Activated CD4-positive, alpha-beta T cell treated with anti-CD3 and anti-CD28 coated beads for 24 hours (primary cell): ENCODE measurements around the gene GPR156.
"Not testable (repeated sequence)": the region's sequence is repeated elsewhere in the genome, so short reads cannot be mapped to it uniquely, and the experiment has no call there.

Source experiments
- DNase-seq, 2 donors: peaks; one replicate each; pipeline ENCODE4 v3.0.0-alpha.2; 2020; ENCODE audit warnings: low read depth in 2 of 2

Gene GPR156

GRCh38 chr3:120161902-120162301, 123.1 kb downstream of the GPR156 start:
- no peak for DNase-seq

- no peak for DNase-seq
Measured at GRCh38 chr3:120160050-120160449, 125.0 kb downstream of the GPR156 start.

GRCh38 chr3:120157681-120158080, 127.3 kb downstream of the GPR156 start:
- DNase-seq, result no peak

- DNase-seq, result no peak
Measured at GRCh38 chr3:120157113-120157512, 127.9 kb downstream of the GPR156 start.

GRCh38 chr3:120156699-120157098, 128.3 kb downstream of the GPR156 start:
- no peak for DNase-seq

- DNase-seq, result not testable (repeated sequence)
Measured at GRCh38 chr3:120155694-120156093, 129.3 kb downstream of the GPR156 start.

- DNase-seq, result no peak
Measured at GRCh38 chr3:120155108-120155507, 129.9 kb downstream of the GPR156 start.

- no peak for DNase-seq
Measured at GRCh38 chr3:120153294-120153693, 131.7 kb downstream of the GPR156 start.

- no peak for DNase-seq
Measured at GRCh38 chr3:120151791-120152190, 133.2 kb downstream of the GPR156 start.

GRCh38 chr3:120148187-120148949, 136.7 kb downstream of the GPR156 start:
- DNase-seq, result no peak

GRCh38 chr3:120147072-120147871, 137.8 kb downstream of the GPR156 start:
- peak in 1 of 2 donors; percentile 15 for DNase-seq

GRCh38 chr3:120145542-120146285, 139.3 kb downstream of the GPR156 start:
- peak in 1 of 2 donors; percentile 6 for DNase-seq

GRCh38 chr3:120144267-120144666, 140.8 kb downstream of the GPR156 start:
- DNase-seq, result no peak

- DNase-seq, result no peak
Measured at GRCh38 chr3:120143676-120144075, 141.3 kb downstream of the GPR156 start.

- DNase-seq, result no peak
Measured at GRCh38 chr3:120142236-120142635, 142.8 kb downstream of the GPR156 start.

GRCh38 chr3:120140098-120140742, 144.8 kb downstream of the GPR156 start:
- DNase-seq, result no peak

GRCh38 chr3:120139140-120139539, 145.9 kb downstream of the GPR156 start:
- DNase-seq, result no peak

GRCh38 chr3:120137548-120137947, 147.5 kb downstream of the GPR156 start:
- no peak for DNase-seq

GRCh38 chr3:120130656-120131055, 154.4 kb downstream of the GPR156 start:
- no peak for DNase-seq

- no peak for DNase-seq
Measured at GRCh38 chr3:120129718-120130513, 155.1 kb downstream of the GPR156 start.

GRCh38 chr3:120129051-120129450, 156.0 kb downstream of the GPR156 start:
- no peak for DNase-seq
